Mucosa of rectum (tissue), 2 donors: ENCODE data around the gene NTN5.
"Not testable (repeated sequence)": the region's sequence is repeated elsewhere in the genome, so short reads cannot be mapped to it uniquely, and the experiment has no call there.

ENCODE experiments used
- H3K27ac ChIP-seq, 2 donors: one replicate each; pipeline ENCODE4 v1.7.0; 2013; ENCODE audit warnings: inconsistent platforms in 2 of 2, low read depth in 2 of 2, low read length in 2 of 2
- H3K27me3 ChIP-seq, 2 donors: one replicate each; pipeline ENCODE4 v1.7.0; 2013; ENCODE audit warnings: low read length in 2 of 2; ENCODE audit not compliant: control insufficient read depth in 2 of 2, insufficient read depth in 2 of 2
- H3K36me3 ChIP-seq, 2 donors: one replicate each; pipeline ENCODE4 v1.7.0; 2013; ENCODE audit warnings: low read length in 2 of 2; ENCODE audit not compliant: control insufficient read depth in 2 of 2, insufficient read depth in 2 of 2
- H3K4me1 ChIP-seq, 2 donors: one replicate each; pipeline ENCODE4 v1.7.0; 2013; ENCODE audit warnings: low read length in 2 of 2, mild to moderate bottlenecking in 1 of 2; ENCODE audit not compliant: control insufficient read depth in 2 of 2, insufficient read depth in 2 of 2
- H3K4me3 ChIP-seq, 2 donors: one replicate each; pipeline ENCODE4 v1.7.0; 2013; ENCODE audit warnings: low read length in 2 of 2
- H3K9ac ChIP-seq, 2 donors: one replicate each; pipeline ENCODE4 v1.7.0; 2013; ENCODE audit warnings: low read length in 2 of 2, low read depth in 1 of 2, mild to moderate bottlenecking in 1 of 2
- H3K9me3 ChIP-seq, 2 donors: one replicate each; pipeline ENCODE4 v1.7.0; 2013; ENCODE audit warnings: low read length in 2 of 2; ENCODE audit not compliant: control insufficient read depth in 2 of 2
- donor health status: healthy.
- donor health status: Normal muscosa, but diverticular disease.

Gene NTN5

GRCh38 chr19:48660852-48661710 lies 11.7 kb downstream of the NTN5 start:
- H3K9ac ChIP-seq: no peak overlapping the region
- H3K4me3 ChIP-seq: peak overlapping the region in 1 of 2 donors; percentile 50
- peak overlapping the region; percentile 49 to 59 for H3K27ac ChIP-seq

GRCh38 chr19:48659768-48660167 lies 13.0 kb downstream of the NTN5 start:
- Histone ChIP-seq H3K36me3 (no peaks in the 10 kb centered on the region), H3K4me1 (peaks cover 0 to 4% of the 10 kb centered on the region in 2 donors), H3K4me3 (no peak overlapping the region), H3K9me3 (no peaks in the 10 kb centered on the region), H3K27me3 (no peaks in the 10 kb centered on the region), H3K27ac (no peak overlapping the region), H3K9ac (no peak overlapping the region)

More at GRCh38 chr19:48660852-48661710, 11.7 kb downstream of the NTN5 start:
- Histone ChIP-seq H3K36me3 (no peaks in the 10 kb centered on the region), H3K4me1 (peaks cover 0 to 4% of the 10 kb centered on the region in 2 donors), H3K27me3 (no peaks in the 10 kb centered on the region), H3K9me3 (no peaks in the 10 kb centered on the region)

DNA sequence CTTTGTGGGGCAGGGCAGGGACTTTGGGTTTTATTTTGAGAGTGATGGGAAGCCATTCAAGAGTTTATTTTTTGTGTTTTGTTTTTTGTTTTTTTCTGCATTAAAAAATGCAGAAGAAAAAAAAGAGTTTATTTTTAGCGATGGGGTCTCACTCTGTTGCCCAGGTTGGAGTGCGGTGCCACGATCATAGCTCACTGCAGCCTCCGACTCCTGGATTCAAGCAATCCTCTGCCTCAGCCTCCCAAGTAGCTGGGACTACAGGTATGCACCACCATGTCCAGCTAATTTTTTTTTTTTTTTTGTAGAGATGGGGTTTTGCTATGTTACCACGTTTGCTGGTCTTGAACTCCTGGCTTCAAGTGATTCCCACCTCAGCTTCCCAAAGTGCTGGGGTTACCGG lies 14.3 kb downstream of the NTN5 start:
- peak overlapping the region in 1 of 2 donors; percentile 42 for H3K27ac ChIP-seq
- peaks cover 0 to 4% of the 10 kb centered on the region in 2 donors for H3K4me1 ChIP-seq
- H3K36me3 ChIP-seq: no peaks in the 10 kb centered on the region
- H3K9ac ChIP-seq: no peak overlapping the region
- no peaks in the 10 kb centered on the region for H3K27me3 ChIP-seq
- no peaks in the 10 kb centered on the region for H3K9me3 ChIP-seq
- H3K4me3 ChIP-seq: no peak overlapping the region

DNA sequence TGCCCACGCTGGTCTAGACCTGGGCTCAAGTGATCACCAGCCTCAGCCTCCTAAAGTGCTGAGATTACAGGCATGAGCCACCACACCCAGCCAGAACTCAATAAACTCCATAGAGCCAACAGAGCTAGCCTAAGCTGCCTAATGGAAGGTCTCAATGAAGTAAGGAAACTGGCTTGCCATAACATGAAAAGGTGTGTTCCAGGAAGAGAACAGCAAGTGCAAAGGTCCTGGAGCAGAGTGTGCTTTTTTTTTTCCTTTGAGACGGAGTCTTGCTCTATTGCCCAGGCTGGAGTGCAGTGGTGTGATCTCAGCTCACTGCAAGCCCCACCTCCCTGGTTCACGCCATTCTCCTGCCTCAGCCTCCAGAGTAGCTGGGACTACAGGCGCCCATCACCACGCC lies 15.0 kb downstream of the NTN5 start:
- H3K36me3 ChIP-seq, H3K27me3 ChIP-seq, H3K4me3 ChIP-seq, H3K4me1 ChIP-seq, H3K9me3 ChIP-seq, H3K9ac ChIP-seq: not testable (repeated sequence)
- H3K27ac ChIP-seq: peak overlapping the region in 1 of 2 donors; percentile 9

DNA sequence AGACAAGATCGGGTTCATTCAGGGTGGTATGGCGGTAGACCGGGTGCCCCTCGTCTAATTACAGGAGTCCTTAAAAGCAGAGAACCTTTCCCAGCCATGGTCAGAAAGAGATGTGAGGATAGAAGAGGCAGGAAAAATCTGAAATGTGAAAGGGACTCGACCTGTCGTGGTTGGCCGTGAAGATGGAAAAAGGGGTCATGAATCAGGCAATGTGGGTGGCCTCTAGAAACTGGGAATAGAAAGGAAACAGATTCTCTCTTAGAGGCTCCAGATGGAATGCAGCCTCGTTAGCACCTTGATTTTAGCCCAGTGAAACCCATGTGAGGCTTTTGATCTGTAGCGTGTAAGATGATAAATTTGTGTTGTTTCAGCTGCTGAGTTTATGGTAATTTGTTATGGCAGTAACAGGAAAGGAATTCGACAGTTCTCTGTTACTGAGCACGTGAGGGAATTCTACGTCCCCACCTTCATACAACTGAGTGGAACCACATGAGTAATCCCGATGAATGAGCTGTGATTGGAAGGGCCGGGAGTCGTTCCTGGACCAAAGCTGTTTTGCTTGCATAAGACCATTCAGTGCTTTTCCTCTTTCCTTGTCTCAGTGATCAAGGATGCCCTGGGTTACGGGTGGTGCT lies 15.9 kb downstream of the NTN5 start:
- no peak overlapping the region for H3K9ac ChIP-seq
- no peaks in the 10 kb centered on the region for H3K9me3 ChIP-seq
- peaks cover 0 to 4% of the 10 kb centered on the region in 2 donors for H3K4me1 ChIP-seq
- no peak overlapping the region for H3K27ac ChIP-seq
- no peaks in the 10 kb centered on the region for H3K27me3 ChIP-seq
- H3K36me3 ChIP-seq: no peaks in the 10 kb centered on the region
- no peak overlapping the region for H3K4me3 ChIP-seq

- Histone ChIP-seq H3K4me3 (no peak overlapping the region), H3K9ac (no peak overlapping the region), H3K27me3 (no peaks in the 10 kb centered on the region), H3K4me1 (no peaks in the 10 kb centered on the region), H3K9me3 (no peaks in the 10 kb centered on the region), H3K27ac (no peak overlapping the region), H3K36me3 (no peaks in the 10 kb centered on the region)
Observed at GRCh38 chr19:48654299-48655059, 18.3 kb downstream of the NTN5 start.

DNA sequence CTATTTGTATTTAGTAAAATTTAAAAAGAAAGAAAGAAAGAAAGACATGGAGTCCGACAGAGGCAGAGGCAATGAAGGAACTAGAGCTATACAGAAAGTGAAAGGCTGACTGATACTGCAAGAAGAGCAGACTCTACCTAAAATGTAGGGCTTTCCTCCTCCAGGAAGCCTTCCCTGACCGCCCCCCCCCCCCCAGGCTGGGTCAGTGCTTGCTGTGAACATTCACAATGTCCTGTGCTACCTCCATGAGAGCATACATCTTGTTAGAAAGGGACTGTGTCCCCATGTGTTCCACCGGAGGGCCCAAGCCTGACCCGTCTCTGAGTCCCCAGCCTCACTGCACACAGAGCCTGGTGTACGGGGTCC lies 21.2 kb downstream of the NTN5 start:
- H3K9me3 ChIP-seq: no peaks in the 10 kb centered on the region
- no peak overlapping the region for H3K4me3 ChIP-seq
- no peaks in the 10 kb centered on the region for H3K36me3 ChIP-seq
- H3K27me3 ChIP-seq: peaks cover 0 to 5% of the 10 kb centered on the region in 2 donors
- H3K27ac ChIP-seq: no peak overlapping the region
- H3K4me1 ChIP-seq: no peaks in the 10 kb centered on the region
- no peak overlapping the region for H3K9ac ChIP-seq

DNA sequence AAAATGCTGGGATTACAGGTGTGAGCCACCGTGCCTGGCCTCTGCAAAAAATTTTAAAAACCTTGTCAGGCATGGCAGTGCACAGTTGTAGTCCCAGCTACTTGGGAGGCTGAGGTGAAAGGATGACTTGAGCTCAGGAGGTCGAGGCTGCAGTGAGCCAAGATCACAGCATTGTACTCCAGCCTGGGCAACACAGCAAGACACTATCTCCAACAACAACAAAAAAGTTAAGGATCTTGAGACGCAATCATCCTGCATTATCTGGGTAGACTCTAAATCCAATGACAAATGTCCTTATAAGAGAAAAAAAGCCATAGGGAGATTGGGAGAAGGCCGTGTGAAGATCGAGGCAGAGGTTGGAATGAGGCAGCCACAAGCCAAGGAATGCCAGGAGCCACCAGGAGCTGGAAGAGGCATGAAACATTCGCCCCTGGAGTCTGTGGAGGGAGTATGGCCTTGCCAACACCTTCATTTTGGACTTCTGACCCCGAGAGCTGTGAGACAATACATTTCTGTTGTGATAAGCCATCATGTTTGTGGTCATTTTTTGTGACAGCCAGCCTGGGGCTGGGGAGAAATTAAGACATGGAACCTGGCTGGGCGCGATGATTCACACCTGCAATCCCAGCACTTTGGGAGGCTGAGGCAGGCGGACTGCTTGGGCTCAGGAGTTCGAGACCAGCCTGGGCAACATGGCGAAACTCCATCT lies 21.7 kb downstream of the NTN5 start:
- Histone ChIP-seq H3K27ac (no peak overlapping the region), H3K4me3 (no peak overlapping the region), H3K9me3 (no peaks in the 10 kb centered on the region), H3K36me3 (no peaks in the 10 kb centered on the region), H3K9ac (no peak overlapping the region), H3K27me3 (peaks cover 0 to 5% of the 10 kb centered on the region in 2 donors), H3K4me1 (peaks cover 0 to 3% of the 10 kb centered on the region in 2 donors)

GRCh38 chr19:48648134-48648533 lies 24.7 kb downstream of the NTN5 start:
- Histone ChIP-seq H3K36me3 (no peaks in the 10 kb centered on the region), H3K9ac (no peak overlapping the region), H3K4me3 (no peak overlapping the region), H3K4me1 (peaks cover 8 to 15% of the 10 kb centered on the region in 2 donors), H3K9me3 (no peaks in the 10 kb centered on the region), H3K27me3 (peaks cover 0 to 11% of the 10 kb centered on the region in 2 donors), H3K27ac (no peak overlapping the region)
